DOHH2 (cell line): Measurements from ENCODE around the gene TAS1R2.

Experiments
- EZH2phosphoT487 ChIP-seq: fragments of 200-600 bp; sonication (generic); IDR thresholded peaks from 2 replicates; pipeline ENCODE4 v1.6.1; 2017; ENCODE audit warnings: borderline replicate concordance, mild to moderate bottlenecking, antibody characterized with exemption, low read length, moderate library complexity, mixed read lengths
- TF ChIP-seq, protein P1 (sequence below): fragments of 200-600 bp; sonication (generic); IDR thresholded peaks from one replicate; pipeline ENCODE4 v1.5.1; 2014; ENCODE audit warnings: antibody characterized with exemption, mild to moderate bottlenecking, low read depth, low read length; ENCODE audit not compliant: poor library complexity, severe bottlenecking

DNA sequence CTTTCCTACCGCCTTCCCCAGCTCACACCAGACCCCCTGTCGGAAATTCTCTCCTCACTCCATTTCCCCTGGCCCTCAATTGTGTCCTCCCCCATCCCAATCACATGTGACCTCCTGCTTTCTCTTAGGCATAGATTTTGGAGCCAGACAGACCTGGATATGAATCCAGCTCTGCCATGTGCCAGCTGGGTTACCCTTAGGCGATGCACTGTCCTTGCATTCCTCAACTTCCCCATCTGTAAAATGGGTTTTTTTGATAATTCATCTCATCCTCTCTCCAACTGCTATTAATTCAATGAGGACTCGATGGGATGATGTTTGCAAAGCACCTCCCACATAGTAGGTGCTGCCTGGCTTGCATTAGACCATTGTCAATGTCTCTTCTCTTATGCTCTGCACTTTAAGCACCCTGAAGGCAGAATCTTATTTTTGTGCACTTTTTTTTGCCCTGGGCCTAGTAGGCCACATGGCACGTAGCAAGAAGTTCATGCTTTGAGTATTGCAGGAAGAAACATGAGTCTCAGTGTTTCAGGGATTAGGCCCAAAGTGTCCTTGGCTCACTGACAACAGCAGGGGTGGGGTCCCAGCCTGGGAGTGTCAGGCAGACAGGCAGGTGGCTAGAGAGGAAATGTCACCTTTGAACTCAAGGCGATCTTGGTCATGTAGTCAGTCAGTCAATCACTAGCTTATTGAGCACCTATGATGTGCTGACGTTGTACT lies 47.6 kb downstream of the TAS1R2 start:
- TF ChIP-seq, protein P1, sequence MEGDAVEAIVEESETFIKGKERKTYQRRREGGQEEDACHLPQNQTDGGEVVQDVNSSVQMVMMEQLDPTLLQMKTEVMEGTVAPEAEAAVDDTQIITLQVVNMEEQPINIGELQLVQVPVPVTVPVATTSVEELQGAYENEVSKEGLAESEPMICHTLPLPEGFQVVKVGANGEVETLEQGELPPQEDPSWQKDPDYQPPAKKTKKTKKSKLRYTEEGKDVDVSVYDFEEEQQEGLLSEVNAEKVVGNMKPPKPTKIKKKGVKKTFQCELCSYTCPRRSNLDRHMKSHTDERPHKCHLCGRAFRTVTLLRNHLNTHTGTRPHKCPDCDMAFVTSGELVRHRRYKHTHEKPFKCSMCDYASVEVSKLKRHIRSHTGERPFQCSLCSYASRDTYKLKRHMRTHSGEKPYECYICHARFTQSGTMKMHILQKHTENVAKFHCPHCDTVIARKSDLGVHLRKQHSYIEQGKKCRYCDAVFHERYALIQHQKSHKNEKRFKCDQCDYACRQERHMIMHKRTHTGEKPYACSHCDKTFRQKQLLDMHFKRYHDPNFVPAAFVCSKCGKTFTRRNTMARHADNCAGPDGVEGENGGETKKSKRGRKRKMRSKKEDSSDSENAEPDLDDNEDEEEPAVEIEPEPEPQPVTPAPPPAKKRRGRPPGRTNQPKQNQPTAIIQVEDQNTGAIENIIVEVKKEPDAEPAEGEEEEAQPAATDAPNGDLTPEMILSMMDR: no peak
- TF ChIP-seq EZH2phosphoT487: no peak
